IPS DF 6.9 (cell line): ENCODE data around the gene VEPH1.

ENCODE experiments used
- DNase-seq: peaks from one replicate; pipeline ENCODE4 v3.0.0-alpha.2; 2013; ENCODE audit warnings: low read depth, low spot score
- H3K27ac ChIP-seq: one replicate; pipeline ENCODE4 v1.5.1; 2013; ENCODE audit warnings: low read length, control low read depth
- H3K27me3 ChIP-seq: 2 replicates; pipeline ENCODE4 v1.6.1; 2013; ENCODE audit warnings: mild to moderate bottlenecking, low read length; ENCODE audit not compliant: control insufficient read depth, insufficient read depth
- H3K36me3 ChIP-seq: 2 replicates; pipeline ENCODE4 v1.6.1; 2013; ENCODE audit warnings: low read length; ENCODE audit not compliant: control insufficient read depth, insufficient read depth
- H3K4me1 ChIP-seq: 2 replicates; pipeline ENCODE4 v1.6.1; 2013; ENCODE audit warnings: low read length; ENCODE audit not compliant: control insufficient read depth, insufficient read depth
- H3K4me3 ChIP-seq: 2 replicates; pipeline ENCODE4 v1.5.1; 2013; ENCODE audit warnings: mild to moderate bottlenecking, low read length
- H3K9me3 ChIP-seq: 2 replicates; pipeline ENCODE4 v1.6.1; 2013; ENCODE audit warnings: low read length, inconsistent platforms; ENCODE audit not compliant: control insufficient read depth, insufficient read depth
- WGBS: extraction: QIAGEN DNeasy Blood & Tissue Kit; methylation state at CpG from one replicate; pipeline ENCODE4 v1.1.7; 2013; ENCODE audit warnings: mixed read lengths, missing lambda C conversion rate; ENCODE audit not compliant: insufficient read length, insufficient coverage; 5-methylcytosine and 5-hydroxymethylcytosine counted together

VEPH1 gene

DNA sequence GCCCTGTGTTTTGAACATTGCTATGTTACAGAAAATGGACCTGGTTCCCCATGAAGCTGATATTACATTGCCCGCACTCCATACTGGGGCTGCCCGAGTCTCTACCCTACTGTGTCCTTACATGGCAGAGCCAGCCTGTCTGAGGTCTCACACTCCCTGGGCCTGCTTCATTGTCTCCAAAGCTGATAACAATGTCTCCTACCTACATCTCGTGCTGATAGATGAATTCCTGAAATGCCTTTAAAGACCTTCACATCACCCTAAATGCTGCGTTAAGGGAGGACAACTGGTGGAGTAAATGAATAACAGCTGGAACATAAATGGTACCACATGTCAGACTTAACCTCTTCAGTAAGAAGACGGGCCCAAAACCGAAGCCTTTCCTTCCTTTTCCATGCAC is 129.4 kb downstream of the VEPH1 start:
- no CpG with 5 or more reads among the region's 6 CpGs for WGBS
- DNase-seq, result no peak

DNA sequence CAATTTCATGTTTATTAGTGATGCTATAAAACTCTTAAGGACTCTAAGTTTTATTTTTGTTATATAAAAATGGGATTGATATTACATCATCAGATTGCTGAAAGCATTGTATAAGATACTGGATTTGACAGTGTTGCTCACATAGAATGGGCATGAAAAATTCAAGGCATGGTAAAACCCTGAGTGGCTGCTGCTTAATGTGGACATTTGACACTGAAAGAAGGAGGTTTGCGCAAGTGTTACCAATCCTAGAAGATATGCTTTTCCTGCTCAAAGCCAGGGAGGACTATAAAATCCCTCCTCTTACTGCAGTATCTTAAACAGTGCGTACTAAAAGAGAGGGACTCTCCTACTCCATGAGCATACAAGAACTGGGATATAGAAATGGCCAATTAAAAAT is 132.3 kb downstream of the VEPH1 start:
- H3K9me3 ChIP-seq, result no peaks in the 10 kb centered on the region
- no peak overlapping the region for H3K27ac ChIP-seq
- WGBS, result no CpG with 5 or more reads among the region's 2 CpGs
- no peaks in the 10 kb centered on the region for H3K27me3 ChIP-seq
- H3K36me3 ChIP-seq, result peaks cover 3% of the 10 kb centered on the region; the same call in 1 of the 2 replicates
- no peak for DNase-seq
- H3K4me1 ChIP-seq, result no peaks in the 10 kb centered on the region
- no peak overlapping the region for H3K4me3 ChIP-seq

More for the DNA sequence above, 129.4 kb downstream of the VEPH1 start:
- H3K36me3 ChIP-seq, result peaks cover 3% of the 10 kb centered on the region; the same call in 1 of the 2 replicates
- H3K27ac ChIP-seq, result no peak overlapping the region
- no peaks in the 10 kb centered on the region for H3K9me3 ChIP-seq
- H3K4me3 ChIP-seq, result no peak overlapping the region
- no peaks in the 10 kb centered on the region for H3K27me3 ChIP-seq
- H3K4me1 ChIP-seq, result no peaks in the 10 kb centered on the region

DNA sequence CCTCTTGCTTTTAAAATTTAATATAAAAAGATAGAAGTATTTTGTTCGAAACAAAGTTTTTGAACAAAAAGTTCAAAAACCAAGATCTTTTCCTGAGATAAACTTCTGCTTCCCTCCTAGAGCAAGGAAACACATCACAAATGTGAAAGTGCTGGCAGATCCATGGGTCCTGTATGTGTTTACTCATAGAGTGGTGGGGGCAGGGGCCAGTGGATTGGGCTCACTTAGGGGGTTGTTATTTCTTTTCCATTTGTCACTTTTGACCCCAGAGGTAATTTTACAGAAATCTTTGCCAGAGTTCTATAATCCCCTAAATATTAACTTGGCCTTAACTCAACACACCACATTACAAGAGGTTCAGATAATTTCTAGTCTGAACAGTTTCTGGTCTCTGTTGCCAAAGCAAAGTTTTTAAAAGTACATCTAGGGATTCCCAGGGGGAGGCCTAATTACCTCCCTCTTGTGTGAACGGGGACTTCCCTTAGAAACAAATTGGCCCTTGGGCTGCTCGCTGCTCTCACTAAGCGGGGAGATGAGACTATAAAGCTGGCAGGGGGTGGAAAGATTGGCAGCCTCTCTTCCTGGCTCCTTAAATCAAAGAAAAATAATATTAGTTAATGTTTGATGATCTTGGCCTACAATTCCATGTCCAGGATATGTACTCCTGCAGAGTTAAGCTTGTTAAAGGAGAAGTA is 133.3 kb downstream of the VEPH1 start:
- Histone ChIP-seq H3K4me1 (no peaks in the 10 kb centered on the region), H3K27ac (no peak overlapping the region), H3K36me3 (no peaks in the 10 kb centered on the region), H3K9me3 (no peaks in the 10 kb centered on the region), H3K27me3 (no peaks in the 10 kb centered on the region), H3K4me3 (no peak overlapping the region)
- no CpG with 5 or more reads among the region's 4 CpGs for WGBS
- no peak for DNase-seq

DNA sequence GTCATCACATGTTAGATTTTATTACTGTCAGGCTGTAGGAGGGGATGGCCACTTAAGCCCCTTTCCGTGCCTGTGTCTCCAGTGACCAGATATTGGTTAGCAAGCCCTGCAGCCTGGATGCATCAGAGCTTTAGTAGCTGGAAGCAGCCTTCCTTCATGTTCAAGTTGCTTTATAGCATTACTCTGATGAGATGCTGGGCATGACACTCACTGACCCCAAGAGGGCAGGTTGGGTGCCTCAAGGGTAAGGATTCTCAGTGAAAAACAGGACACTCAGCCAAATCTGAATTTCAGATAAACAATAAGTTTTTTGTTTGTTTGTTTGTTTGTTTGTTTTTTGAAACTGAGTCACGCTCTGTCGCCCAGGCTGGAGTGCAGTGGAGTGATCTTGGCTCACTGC is 135.0 kb downstream of the VEPH1 start:
- DNase-seq, result no peak
- Histone ChIP-seq H3K27ac (no peak overlapping the region), H3K36me3 (no peaks in the 10 kb centered on the region), H3K27me3 (no peaks in the 10 kb centered on the region), H3K4me1 (no peaks in the 10 kb centered on the region), H3K9me3 (no peaks in the 10 kb centered on the region), H3K4me3 (no peak overlapping the region)
- WGBS, result no CpG with 5 or more reads among the region's 3 CpGs

DNA sequence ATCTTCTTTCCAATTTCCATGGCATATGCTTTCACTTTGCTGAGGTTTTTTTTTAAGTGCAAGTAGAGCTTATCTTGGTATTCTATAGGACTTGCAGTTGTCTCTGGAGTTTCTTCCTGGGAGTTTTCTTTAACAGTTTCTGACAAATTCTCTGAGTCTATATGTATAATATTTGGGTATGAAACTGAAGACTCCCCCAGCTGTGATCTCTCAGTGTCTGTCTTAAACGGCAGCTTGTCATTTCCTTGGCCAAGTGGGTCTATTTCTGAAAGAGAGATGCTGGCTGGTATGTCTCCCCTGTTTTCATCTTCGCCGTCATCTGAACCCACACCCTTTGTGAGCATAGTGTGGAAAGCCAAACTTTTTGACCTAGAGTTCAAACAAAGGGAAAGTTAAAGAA is 139.8 kb downstream of the VEPH1 start:
- Histone ChIP-seq H3K9me3 (no peaks in the 10 kb centered on the region), H3K36me3 (no peaks in the 10 kb centered on the region), H3K27me3 (no peaks in the 10 kb centered on the region), H3K4me1 (no peaks in the 10 kb centered on the region), H3K4me3 (no peak overlapping the region), H3K27ac (no peak overlapping the region)
- no CpG with 5 or more reads among the region's 3 CpGs for WGBS
- DNase-seq, result no peak

DNA sequence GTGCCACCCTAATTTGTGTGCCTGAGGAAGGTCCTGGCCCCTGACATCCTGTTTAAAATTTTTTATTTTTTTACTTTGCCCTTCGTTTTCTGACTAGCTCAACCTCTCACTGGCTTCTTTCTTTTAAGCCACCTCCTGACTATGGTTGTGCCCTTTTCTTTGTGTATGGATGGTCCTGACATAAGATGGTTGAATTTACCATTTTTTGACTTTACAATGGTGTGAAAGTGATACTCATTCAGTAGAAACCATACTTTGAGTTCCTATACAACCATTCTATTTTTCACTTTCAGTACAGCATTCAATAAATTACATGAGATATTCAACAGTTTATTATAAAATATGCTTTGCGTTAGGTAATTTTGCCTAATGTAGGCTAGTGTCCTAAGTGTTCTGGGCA is 140.9 kb downstream of the VEPH1 start:
- Histone ChIP-seq H3K9me3 (no peaks in the 10 kb centered on the region), H3K36me3 (no peaks in the 10 kb centered on the region), H3K27ac (no peak overlapping the region), H3K4me1 (no peaks in the 10 kb centered on the region), H3K4me3 (no peak overlapping the region), H3K27me3 (no peaks in the 10 kb centered on the region)
- no CpG with 5 or more reads among the region's 2 CpGs for WGBS
- DNase-seq, result no peak

DNA sequence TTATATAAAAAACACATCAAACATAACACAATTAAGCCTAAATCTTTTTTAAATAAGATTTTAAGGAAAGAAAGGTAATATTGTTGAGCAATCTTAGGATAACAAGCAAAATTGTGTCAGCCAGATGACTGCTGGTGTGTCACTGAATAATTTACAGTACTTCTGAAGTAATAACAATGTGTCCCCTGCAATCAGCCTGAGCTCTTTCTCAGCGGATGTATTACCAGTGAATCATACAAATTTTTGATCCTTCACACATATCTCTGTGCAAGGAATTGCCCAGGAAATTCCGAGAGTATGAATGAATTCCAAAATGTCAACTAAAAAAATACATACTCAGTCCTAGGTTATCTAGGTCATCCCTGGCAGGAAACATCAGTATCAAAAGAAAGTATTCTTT is 143.2 kb downstream of the VEPH1 start:
- no peak for DNase-seq
- H3K4me3 ChIP-seq, result no peak overlapping the region

DNA sequence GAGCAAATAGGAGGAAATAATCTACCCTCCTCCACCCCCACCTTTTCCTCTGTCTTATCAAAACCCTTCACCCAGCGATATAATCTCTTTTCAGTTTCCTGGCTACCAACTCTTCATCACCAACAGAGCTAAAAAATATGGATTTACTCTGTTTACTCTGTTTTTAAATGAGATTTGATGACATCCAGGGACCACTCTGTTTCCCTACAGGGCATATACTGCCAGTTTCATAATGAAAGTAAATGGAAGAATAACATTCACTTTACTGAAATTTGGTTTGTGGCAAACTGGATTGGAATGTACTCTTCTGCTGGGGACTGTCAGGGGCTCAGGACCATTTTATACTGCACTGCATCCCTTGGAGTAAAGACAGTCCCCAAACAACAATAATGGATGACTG is 146.7 kb downstream of the VEPH1 start:
- DNase-seq, result no peak
- H3K27ac ChIP-seq, result no peak overlapping the region
- no CpG with 5 or more reads among the region's 1 CpG for WGBS
- no peaks in the 10 kb centered on the region for H3K9me3 ChIP-seq
- no peaks in the 10 kb centered on the region for H3K36me3 ChIP-seq
- H3K27me3 ChIP-seq, result no peaks in the 10 kb centered on the region
- H3K4me1 ChIP-seq, result no peaks in the 10 kb centered on the region
- H3K4me3 ChIP-seq, result no peak overlapping the region

More for the DNA sequence above, 143.2 kb downstream of the VEPH1 start:
- no peaks in the 10 kb centered on the region for H3K9me3 ChIP-seq
- H3K27ac ChIP-seq, result no peak overlapping the region
- no peaks in the 10 kb centered on the region for H3K36me3 ChIP-seq
- no CpG with 5 or more reads among the region's 2 CpGs for WGBS
- no peaks in the 10 kb centered on the region for H3K27me3 ChIP-seq
- no peaks in the 10 kb centered on the region for H3K4me1 ChIP-seq

DNA sequence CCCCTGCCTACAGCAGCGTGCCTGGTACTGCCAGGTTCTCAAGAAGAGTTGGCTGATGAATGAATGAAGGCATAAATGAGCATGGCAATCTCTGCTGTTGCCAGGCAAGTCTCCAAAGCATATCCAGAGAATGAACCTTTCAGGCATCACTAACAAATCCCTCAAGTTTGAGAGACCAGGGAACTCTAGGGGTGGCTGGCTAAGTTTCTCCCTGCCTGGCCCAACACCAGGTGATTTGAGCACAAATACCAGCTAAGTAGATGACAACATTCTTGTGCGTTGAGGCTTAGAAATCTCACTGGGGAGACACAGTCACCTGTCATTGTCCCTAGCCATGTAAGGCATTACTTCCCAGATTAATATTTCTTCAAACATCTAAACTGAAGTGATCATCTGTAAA is 147.9 kb downstream of the VEPH1 start:
- H3K4me1 ChIP-seq, result no peaks in the 10 kb centered on the region
- H3K27ac ChIP-seq, result no peak overlapping the region

DNA sequence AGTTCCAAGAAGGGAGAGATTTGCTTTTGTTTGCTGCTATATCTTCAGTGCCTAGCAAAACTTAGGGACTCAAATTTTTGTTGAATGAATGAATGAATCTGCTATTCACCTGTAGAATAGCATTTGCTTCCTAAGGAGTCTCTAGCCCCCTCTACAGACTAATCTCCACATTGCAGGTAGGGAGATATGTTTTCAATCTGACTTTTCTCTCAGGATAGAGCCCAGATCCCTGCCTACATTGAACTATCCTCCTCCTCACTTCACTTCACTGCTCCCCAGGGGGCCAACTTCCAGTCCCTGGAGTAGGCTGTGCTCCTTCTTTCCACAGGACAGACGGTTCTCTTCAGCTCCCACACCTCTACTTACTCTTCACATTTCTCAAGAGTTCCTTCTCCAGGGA is 148.5 kb downstream of the VEPH1 start:
- Histone ChIP-seq H3K36me3 (no peaks in the 10 kb centered on the region), H3K27me3 (no peaks in the 10 kb centered on the region), H3K4me1 (no peaks in the 10 kb centered on the region), H3K4me3 (no peak overlapping the region), H3K9me3 (no peaks in the 10 kb centered on the region), H3K27ac (no peak overlapping the region)
- DNase-seq, result no peak
- no CpG with 5 or more reads among the region's 1 CpG for WGBS

More for the DNA sequence above, 147.9 kb downstream of the VEPH1 start:
- no peaks in the 10 kb centered on the region for H3K9me3 ChIP-seq
- WGBS, result no CpG with 5 or more reads among the region's 2 CpGs
- H3K36me3 ChIP-seq, result no peaks in the 10 kb centered on the region
- no peaks in the 10 kb centered on the region for H3K27me3 ChIP-seq
- H3K4me3 ChIP-seq, result no peak overlapping the region
- no peak for DNase-seq

DNA sequence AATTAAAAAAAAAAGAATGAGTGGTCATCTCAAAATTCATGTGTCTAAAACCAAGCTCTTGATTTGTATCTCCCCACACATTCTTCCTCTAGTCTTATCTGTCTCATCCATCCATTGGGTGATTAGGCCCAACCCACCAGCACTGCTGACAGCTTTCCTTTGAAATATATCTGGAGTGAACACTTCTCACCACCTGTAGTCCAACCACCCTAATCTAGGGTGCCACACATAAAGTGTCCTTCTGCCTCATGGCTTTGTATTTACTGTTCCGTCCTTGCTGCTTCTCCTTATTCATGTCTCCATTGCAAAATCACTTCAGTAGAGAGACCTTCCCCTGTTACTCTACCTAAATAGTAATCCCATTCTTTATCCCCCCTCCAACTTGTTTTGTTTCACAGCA is 149.0 kb downstream of the VEPH1 start:
- H3K27ac ChIP-seq, result no peak overlapping the region
- H3K27me3 ChIP-seq, result no peaks in the 10 kb centered on the region
- no peaks in the 10 kb centered on the region for H3K4me1 ChIP-seq
- no peak for DNase-seq
- no peaks in the 10 kb centered on the region for H3K36me3 ChIP-seq
- no peaks in the 10 kb centered on the region for H3K9me3 ChIP-seq
- no CpG with 5 or more reads among the region's 1 CpG for WGBS
- no peak overlapping the region for H3K4me3 ChIP-seq
